IMR-90 (cell line): ENCODE measurements around the gene MAP3K1. TPM values are rescaled to one million over a fixed set of nuclear protein-coding genes. Genes with fewer than 3 reads are reported as not detected.

ENCODE experiments used
- ATAC-seq: fragments of 200-7000 bp; cut with Tn5 transposase; 2 replicates; pipeline ENCODE4 v1.9.1; 2020; ENCODE audit warnings: low read depth, mild to moderate bottlenecking, moderate library complexity
- BruUV-seq: library from RNA; stranded (reverse); fragments of 400-500 nt; replicated peaks from 2 replicates; lab custom pipeline; 2021; lab: Mats Ljungman, UMichigan
- CTCF ChIA-PET: fragments of 300-600 bp; formaldehyde crosslinking; extraction: SDS; loops from one replicate; lab custom pipeline; 2021; ENCODE audit warnings: antibody characterized with exemption; lab: Yijun Ruan, JAX
- POLR2A ChIA-PET: fragments of 300-600 bp; sonication (Branson Sonifier 250); formaldehyde crosslinking; loops from one replicate; lab custom pipeline; 2022; ENCODE audit warnings: antibody characterized with exemption; ENCODE audit not compliant: unreplicated experiment; lab: Charles Lee
- DNase-seq: peaks from one replicate; pipeline ENCODE4 v3.0.0; 2013
- H2AFZ ChIP-seq: replicated peaks from 2 replicates; pipeline ENCODE3; 2013; ENCODE audit warnings: low read length, mild to moderate bottlenecking; ENCODE audit not compliant: poor library complexity
- H2AK5ac ChIP-seq: 2 replicates; pipeline ENCODE4 v1.6.1; 2013; ENCODE audit warnings: low read depth, low read length, inconsistent platforms
- H2AK9ac ChIP-seq: replicated peaks from 2 replicates; pipeline ENCODE3; 2013; ENCODE audit warnings: mild to moderate bottlenecking, low read depth, low read length, moderate library complexity; ENCODE audit not compliant: poor library complexity
- H2BK120ac ChIP-seq: 2 replicates; pipeline ENCODE4 v1.6.1; 2013; ENCODE audit warnings: low read depth, low read length, inconsistent platforms
- H2BK15ac ChIP-seq: 3 replicates; pipeline ENCODE4 v1.6.1; 2013; ENCODE audit warnings: low read depth, low read length, inconsistent platforms
- H2BK20ac ChIP-seq: 2 replicates; pipeline ENCODE4 v1.6.1; 2013; ENCODE audit warnings: low read depth, mild to moderate bottlenecking, inconsistent platforms, low read length, moderate library complexity
- H2BK5ac ChIP-seq: 2 replicates; pipeline ENCODE4 v1.6.1; 2013; ENCODE audit warnings: mild to moderate bottlenecking, low read depth, low read length, inconsistent platforms; ENCODE audit not compliant: poor library complexity, severe bottlenecking
- H3K14ac ChIP-seq: replicated peaks from 2 replicates; pipeline ENCODE4 v1.6.1; 2013; ENCODE audit warnings: low read depth, low read length, inconsistent platforms
- H3K18ac ChIP-seq: 2 replicates; pipeline ENCODE4 v1.6.1; 2013; ENCODE audit warnings: low read depth, low read length, control low read depth
- H3K23ac ChIP-seq: 2 replicates; pipeline ENCODE4 v1.6.1; 2013; ENCODE audit warnings: low read depth, low read length, inconsistent platforms
- H3K27ac ChIP-seq: 2 replicates; pipeline ENCODE4 v1.5.1; 2013; ENCODE audit warnings: mild to moderate bottlenecking, control low read depth, low read length; ENCODE audit not compliant: insufficient read depth
- H3K27me3 ChIP-seq: 2 replicates; pipeline ENCODE4 v1.6.1; 2013; ENCODE audit warnings: low read length; ENCODE audit not compliant: control insufficient read depth, insufficient read depth
- H3K36me3 ChIP-seq: 2 replicates; pipeline ENCODE4 v1.6.1; 2013; ENCODE audit warnings: low read length, mixed read lengths; ENCODE audit not compliant: control insufficient read depth, insufficient read depth
- H3K4ac ChIP-seq: 2 replicates; pipeline ENCODE4 v1.6.1; 2013; ENCODE audit warnings: low read depth, low read length, inconsistent platforms
- H3K4me1 ChIP-seq: 2 replicates; pipeline ENCODE4 v1.6.1; 2013; ENCODE audit warnings: low read length, mixed read lengths; ENCODE audit not compliant: control insufficient read depth, insufficient read depth
- H3K4me2 ChIP-seq: 2 replicates; pipeline ENCODE4 v1.6.1; 2013; ENCODE audit warnings: low read depth, mild to moderate bottlenecking, control low read depth, low read length, moderate library complexity
- H3K4me3 ChIP-seq: 2 replicates; pipeline ENCODE4 v1.5.1; 2013; ENCODE audit warnings: low read depth, mild to moderate bottlenecking, control low read depth, low read length, moderate library complexity; ENCODE audit not compliant: insufficient read depth
- H3K56ac ChIP-seq: 2 replicates; pipeline ENCODE4 v1.6.1; 2013; ENCODE audit warnings: low read length, inconsistent platforms; ENCODE audit not compliant: insufficient read depth; ENCODE audit errors: extremely low read depth
- H3K79me1 ChIP-seq, 2 experiments: 2 replicates each; pipeline ENCODE4 v1.6.1; 2013; ENCODE audit warnings: low read length in 2 of 2, inconsistent platforms in 1 of 2, low read depth in 1 of 2
- H3K9ac ChIP-seq: 2 replicates; pipeline ENCODE4 v1.6.1; 2013; ENCODE audit warnings: low read depth, low read length, control low read depth
- H3K9me1 ChIP-seq: 2 replicates; pipeline ENCODE4 v1.6.1; 2013; ENCODE audit warnings: low read length, inconsistent platforms; ENCODE audit not compliant: insufficient read depth
- H3K9me3 ChIP-seq: 2 replicates; pipeline ENCODE4 v1.6.1; 2013; ENCODE audit warnings: low read length; ENCODE audit not compliant: control insufficient read depth, insufficient read depth
- H4K20me1 ChIP-seq: 2 replicates; pipeline ENCODE4 v1.6.1; 2013; ENCODE audit warnings: low read length, inconsistent platforms; ENCODE audit not compliant: insufficient read depth
- H4K5ac ChIP-seq: 2 replicates; pipeline ENCODE4 v1.6.1; 2013; ENCODE audit warnings: mild to moderate bottlenecking, low read depth, low read length, control low read depth
- H4K8ac ChIP-seq, 2 experiments: 2 replicates each; pipeline ENCODE4 v1.6.1; 2013; ENCODE audit warnings: low read depth in 2 of 2, low read length in 2 of 2, control low read depth in 1 of 2, inconsistent platforms in 1 of 2
- H4K91ac ChIP-seq: 2 replicates; pipeline ENCODE4 v1.6.1; 2013; ENCODE audit warnings: low read depth, low read length, inconsistent platforms; ENCODE audit not compliant: insufficient read depth
- CEBPB ChIP-seq: IDR thresholded peaks from 2 replicates; pipeline ENCODE4 v1.6.1; 2012; ENCODE audit warnings: low read depth, low read length, improper control_type of control experiment
- CHD1 ChIP-seq: IDR thresholded peaks from 2 replicates; pipeline ENCODE4 v1.6.1; 2012; ENCODE audit warnings: low read depth, low read length, improper control_type of control experiment
- CTCF ChIP-seq: conservative IDR thresholded peaks from 2 replicates; pipeline ENCODE4 v1.5.1; 2012; ENCODE audit warnings: mild to moderate bottlenecking, low read depth, low read length, improper control_type of control experiment
- ELK1 ChIP-seq: fragments of 150-350 bp; IDR thresholded peaks from 2 replicates; pipeline ENCODE4 v1.6.1; 2016; ENCODE audit warnings: low read depth, mild to moderate bottlenecking, low read length, moderate library complexity, borderline replicate concordance
- FOS ChIP-seq: fragments of 150-350 bp; IDR thresholded peaks from 2 replicates; pipeline ENCODE4 v1.6.1; 2016; ENCODE audit warnings: low read depth, low read length
- MAFK ChIP-seq: IDR thresholded peaks from 2 replicates; pipeline ENCODE4 v1.6.1; 2012; ENCODE audit warnings: low read depth, low read length, improper control_type of control experiment
- MXI1 ChIP-seq: IDR thresholded peaks from 2 replicates; pipeline ENCODE4 v1.6.1; 2012; ENCODE audit warnings: low read depth, mild to moderate bottlenecking, low read length, moderate library complexity, borderline replicate concordance
- NFE2L2 ChIP-seq: fragments of 150-350 bp; IDR thresholded peaks from 2 replicates; pipeline ENCODE4 v1.6.1; 2016; ENCODE audit warnings: low read depth, mild to moderate bottlenecking, low read length
- RAD21 ChIP-seq: IDR thresholded peaks from 2 replicates; pipeline ENCODE4 v1.6.1; 2012; ENCODE audit warnings: low read length, improper control_type of control experiment
- RCOR1 ChIP-seq: IDR thresholded peaks from 2 replicates; pipeline ENCODE4 v1.6.1; 2012; ENCODE audit warnings: mild to moderate bottlenecking, low read length, improper control_type of control experiment; ENCODE audit not compliant: insufficient replicate concordance
- WGBS, 2 experiments: methylation state at CpG; one replicate each; pipeline versions ENCODE4 v1.1.5 to v1.1.7; 2013; ENCODE audit warnings: missing lambda C conversion rate in 2 of 2; ENCODE audit not compliant: insufficient read length in 1 of 2; ENCODE audit errors: extremely low coverage in 2 of 2; 5-methylcytosine and 5-hydroxymethylcytosine counted together
- dilution Hi-C: fragments of 300-500 bp; cut with HindIII; formaldehyde crosslinking; loops from one replicate; pipeline ENCODE4 v1.14.3; 2018; ENCODE audit warnings: low sequenced_read_pairs; ENCODE audit not compliant: unreplicated experiment
- in situ Hi-C: fragments of 300-500 bp; cut with MboI; formaldehyde crosslinking; loops from 3 replicates; pipeline ENCODE4 v1.14.3; 2019; ENCODE audit warnings: low sequenced_read_pairs, inconsistent platforms, mixed read lengths
- intact Hi-C: fragments of 100-400 bp; cut with micrococcal nuclease; formaldehyde crosslinking; loops from 2 replicates; pipeline ENCODE4 v1.10.0; 2022
- polyA plus RNA-seq, 3 experiments: library from polyadenylated mRNA; depleted of rRNA; stranded (reverse); fragments of >200 nt; gene quantifications; 2 replicates each; pipeline ENCODE4 v1.2.3, GENCODE V29; 2012; ENCODE audit warnings: low replicate concordance in 1 of 3
- total RNA-seq: library from RNA; depleted of rRNA; stranded (reverse); fragments of >200 nt; gene quantifications from 2 replicates; pipeline ENCODE4 v1.2.3, GENCODE V29; 2012

The MAP3K1 gene
- total and polyA plus RNA-seq, 2 of the 4 experiments (the other 2 are of a cell fraction) = 3.8 to 18.8 TPM

GRCh38 chr5:56914678-56915077 lies 99.3 kb downstream of the MAP3K1 start:
- Histone ChIP-seq H2BK5ac (no peak overlapping the region), H3K27me3 (no peaks in the 10 kb centered on the region), H3K4me3 (no peak overlapping the region), H3K4me2 (no peak overlapping the region), H3K4me1 (no peaks in the 10 kb centered on the region), H4K8ac (no peak overlapping the region), H3K23ac (no peak overlapping the region), H3K27ac (no peak overlapping the region), H4K5ac (no peak overlapping the region), H3K9me3 (no peaks in the 10 kb centered on the region), H3K56ac (no peak overlapping the region), H3K79me1 (peaks cover 3% of the 10 kb centered on the region in 2 experiments; a peak in 1 of 4 replicates), H2AK9ac (no peak overlapping the region), H2BK120ac (no peak overlapping the region), H3K14ac (no peak overlapping the region), H3K4ac (no peak overlapping the region), H3K9me1 (no peaks in the 10 kb centered on the region), H4K91ac (no peak overlapping the region), H3K36me3 (0 out of 2 replicates have a peak, but pooled peaks cover 1% of the 10 kb centered on the region), H2AFZ (no peak overlapping the region), H3K18ac (no peak overlapping the region), H2AK5ac (no peak overlapping the region), H2BK20ac (no peak overlapping the region), H4K20me1 (no peaks in the 10 kb centered on the region), H3K9ac (no peak overlapping the region), H2BK15ac (no peak overlapping the region)
- ATAC-seq (no peak), DNase-seq (no peak)
- in situ Hi-C loops (loop anchor here (25.0 kb wide), 1 partner anchor 1548 kb away; the partner anchor contains the start of gene PLK2), dilution Hi-C loops (no loop called here), intact Hi-C loops (no loop called here)
- TF ChIP-seq RAD21 = no peak
- no peak for TF ChIP-seq ELK1
- no peak for TF ChIP-seq CEBPB
- no peak for TF ChIP-seq RCOR1
- no peak for TF ChIP-seq NFE2L2
- no peak for TF ChIP-seq MAFK
- TF ChIP-seq CTCF = no peak
- no peak for TF ChIP-seq MXI1
- TF ChIP-seq FOS = no peak
- TF ChIP-seq CHD1 = no peak
- BruUV-seq = no TSS peak
- ChIA-PET CTCF (interaction anchor here (0.6 kb wide), 1 partner anchor 186 kb away, joined by 3 read pairs; no protein-coding TSS in a partner anchor), POLR2A (no interaction called here)
- no CpG with 5 or more reads among the region's 2 CpGs for WGBS, 2 experiments
